ENCODE measurements around the gene RFNG. TPM values are rescaled to one million over a fixed set of nuclear protein-coding genes. Genes with fewer than 3 reads are reported as not detected.
A peak's percentile ranks its signal among the peaks of the same experiment; 100 is the strongest.

RFNG gene
- total RNA-seq: 10 to 100 TPM; 25.0 to 45.5 (median 31.5) TPM
- 1 to 10 TPM; 4.2 to 6.7 TPM for polyA plus RNA-seq
- 29.2 reads per million, percentile 59 among the genes with 10 or more reads in this experiment for total RNA-seq

GRCh38 chr17:82051776-82052637 is at the start of gene RFNG, which contains the start of gene GPS1:
RFNG (minus strand) TSS chr17:82051811; CDS start chr17:82051766, 45 bp downstream.
GPS1 (plus strand) TSS chr17:82051898; CDS start chr17:82051932, 34 bp downstream.
- DNase-seq: peak; percentile 68 to 87 (median 80)
- Mint-ChIP-seq H3K27me3 (no peaks in the 10 kb centered on the region), H3K4me1 (peaks cover 5 to 28% (median 13%) of the 10 kb centered on the region in 7 donors), H3K4me3 (peak within 1 kb of the TSS; percentile 60 to 92 (median 86)), H3K27ac (peak within 1 kb of the TSS in 8 of 9 donors; percentile 51 to 91 (median 78)), H3K9me3 (no peaks in the 10 kb centered on the region), H3K36me3 (peaks cover 0 to 6% (median 0%) of the 10 kb centered on the region in 5 donors)
- intact Hi-C loops (cut with micrococcal nuclease): loop anchor here (1.0 kb wide), 4 partner anchors 13 to 46 kb away; partner anchors contain the start of genes DCXR (in 2 of the 2), DUS1L (in 1 of the 2), FASN (in 1 of the 2) and LRRC45 (in 1 of the 2)
- Histone ChIP-seq H3K4me1 (ENCODE audit: control insufficient read depth in 2 of 2, insufficient read depth in 2 of 2, low read length in 2 of 2) (peaks cover 18 to 31% of the 10 kb centered on the region in 2 donors), H3K4me3 (ENCODE audit: low read length) (peak within 1 kb of the TSS; percentile 74), H3K36me3 (ENCODE audit: control insufficient read depth in 2 of 3, insufficient read depth in 3 of 3, low read length in 3 of 3) (peaks cover 0 to 67% (median 10%) of the 10 kb centered on the region in 3 experiments), H3K9me3 (ENCODE audit: control insufficient read depth in 2 of 3, low read length in 3 of 3) (no peaks in the 10 kb centered on the region), H3K27me3 (ENCODE audit: control insufficient read depth in 2 of 2, insufficient read depth in 2 of 2, low read length in 2 of 2) (no peaks in the 10 kb centered on the region), H3K27ac (ENCODE audit: low read depth, low read length) (peak within 1 kb of the TSS; percentile 72)
- peak; percentile 91 for ATAC-seq
- ChIA-PET POLR2A (interaction anchor here (0.6 to 7.7 kb wide), 7 partner anchors 8 to 54 kb away, joined by 3 to 54 read pairs (median 3); partner anchors contain the start of genes DCXR and DUS1L), CTCF (interaction anchor here (0.6 kb wide), 1 partner anchor 68 kb away, joined by 9 read pairs; no protein-coding TSS in a partner anchor)

GRCh38 chr17:82101301-82101715 is 49.7 kb upstream of the RFNG start:
- Mint-ChIP-seq H3K27me3 (no peaks in the 10 kb centered on the region), H3K27ac (peak overlapping the region in 2 of 9 donors; percentile 74 to 81), H3K4me1 (peaks cover 14 to 27% (median 19%) of the 10 kb centered on the region in 7 donors), H3K4me3 (peak overlapping the region in 3 of 10 donors; percentile 14 to 44 (median 30)), H3K9me3 (no peaks in the 10 kb centered on the region), H3K36me3 (no peaks in the 10 kb centered on the region)
- ATAC-seq (no peak), DNase-seq (peak in 1 of 9 donors; percentile 14)
- intact Hi-C loops (cut with micrococcal nuclease): no loop called here
- CTCF ChIA-PET: no interaction called here
- POLR2A ChIA-PET: interaction anchor here (1.3 kb wide), 1 partner anchor 23 kb away, joined by 3 read pairs; no protein-coding TSS in a partner anchor
- Histone ChIP-seq H3K9me3 (ENCODE audit: control insufficient read depth in 2 of 3, low read length in 3 of 3) (no peaks in the 10 kb centered on the region), H3K27me3 (ENCODE audit: control insufficient read depth in 2 of 2, insufficient read depth in 2 of 2, low read length in 2 of 2) (no peaks in the 10 kb centered on the region), H3K4me1 (ENCODE audit: control insufficient read depth in 2 of 2, insufficient read depth in 2 of 2, low read length in 2 of 2) (peaks cover 13 to 23% of the 10 kb centered on the region in 2 donors), H3K27ac (ENCODE audit: low read depth, low read length) (peak overlapping the region; percentile 13), H3K36me3 (ENCODE audit: control insufficient read depth in 2 of 3, insufficient read depth in 3 of 3, low read length in 3 of 3) (no peaks in the 10 kb centered on the region), H3K4me3 (ENCODE audit: low read length) (no peak overlapping the region)

GRCh38 chr17:82100502-82101298 is 49.1 kb upstream of the RFNG start:
- Histone ChIP-seq H3K4me1 (ENCODE audit: control insufficient read depth in 2 of 2, insufficient read depth in 2 of 2, low read length in 2 of 2) (peaks cover 8 to 20% of the 10 kb centered on the region in 2 donors), H3K9me3 (ENCODE audit: control insufficient read depth in 2 of 3, low read length in 3 of 3) (no peaks in the 10 kb centered on the region), H3K27ac (ENCODE audit: low read depth, low read length) (no peak overlapping the region), H3K27me3 (ENCODE audit: control insufficient read depth in 2 of 2, insufficient read depth in 2 of 2, low read length in 2 of 2) (no peaks in the 10 kb centered on the region), H3K4me3 (ENCODE audit: low read length) (no peak overlapping the region), H3K36me3 (ENCODE audit: control insufficient read depth in 2 of 3, insufficient read depth in 3 of 3, low read length in 3 of 3) (peaks cover 0 to 3% (median 0%) of the 10 kb centered on the region in 3 experiments)
- Mint-ChIP-seq H3K36me3 (peaks cover 0 to 2% (median 0%) of the 10 kb centered on the region in 5 donors), H3K27ac (peak overlapping the region in 8 of 9 donors; percentile 13 to 92 (median 70)), H3K9me3 (no peaks in the 10 kb centered on the region), H3K4me3 (peak overlapping the region in 9 of 10 donors; percentile 14 to 84 (median 64)), H3K27me3 (no peaks in the 10 kb centered on the region), H3K4me1 (peaks cover 8 to 21% (median 14%) of the 10 kb centered on the region in 7 donors)
- ATAC-seq (no peak), DNase-seq (peak in 1 of 9 donors; percentile 9)
- intact Hi-C loops (cut with micrococcal nuclease): no loop called here
- ChIA-PET CTCF (no interaction called here), POLR2A (interaction anchor here (0.8 kb wide), 1 partner anchor 34 kb away, joined by 4 read pairs; no protein-coding TSS in a partner anchor)

- peak overlapping the region; percentile 58 to 85 (median 80) for H3K4me3 Mint-ChIP-seq
- ChIA-PET CTCF (interaction anchor here (0.6 to 2.7 kb wide), 3 partner anchors 28 to 68 kb away, joined by 3 to 12 read pairs (median 3); partner anchors contain the start of gene DCXR), POLR2A (interaction anchor here (0.7 to 2.3 kb wide), 12 partner anchors 8 to 129 kb away, joined by 3 to 28 read pairs (median 4); partner anchors contain the start of genes CENPX, DCXR, LRRC45 and SLC16A3)
- H3K27me3 Mint-ChIP-seq: no peaks in the 10 kb centered on the region
- peak in 2 of 9 donors; percentile 16 to 46 for DNase-seq
- ATAC-seq: no peak
- Histone ChIP-seq H3K4me3 (ENCODE audit: low read length) (peak overlapping the region; percentile 61), H3K4me1 (ENCODE audit: control insufficient read depth in 2 of 2, insufficient read depth in 2 of 2, low read length in 2 of 2) (peaks cover 4 to 12% of the 10 kb centered on the region in 2 donors), H3K27me3 (ENCODE audit: control insufficient read depth in 2 of 2, insufficient read depth in 2 of 2, low read length in 2 of 2) (no peaks in the 10 kb centered on the region), H3K27ac (ENCODE audit: low read depth, low read length) (peak overlapping the region; percentile 97), H3K36me3 (ENCODE audit: control insufficient read depth in 2 of 3, insufficient read depth in 3 of 3, low read length in 3 of 3) (peaks cover 0 to 15% (median 0%) of the 10 kb centered on the region in 3 experiments), H3K9me3 (ENCODE audit: control insufficient read depth in 2 of 3, low read length in 3 of 3) (no peaks in the 10 kb centered on the region)
- peaks cover 0 to 14% (median 8%) of the 10 kb centered on the region in 7 donors for H3K4me1 Mint-ChIP-seq
- H3K36me3 Mint-ChIP-seq: peaks cover 0 to 2% (median 0%) of the 10 kb centered on the region in 5 donors
- H3K27ac Mint-ChIP-seq: peak overlapping the region in 8 of 9 donors; percentile 31 to 92 (median 76)
- intact Hi-C loops (cut with micrococcal nuclease): loop anchor here (1.0 to 10.0 kb wide), 11 partner anchors 27 to 417 kb away; partner anchors contain the start of genes DCXR (in 2 of the 2), ARL16 (in 1 of the 2), ASPSCR1 (in 1 of the 2) and DUS1L (in 1 of the 2)
- H3K9me3 Mint-ChIP-seq: no peaks in the 10 kb centered on the region
Observed at GRCh38 chr17:82098939-82099763, 47.5 kb upstream of the RFNG start.
